Activated effector memory CD4-positive, alpha-beta T cell treated with anti-CD3 and anti-CD28 coated beads, Interleukin-2, amount 50 U/mL, for 16 hours (primary cell): Measurements from ENCODE around the gene CDKL1.
"Not testable (repeated sequence)": the region's sequence is repeated elsewhere in the genome, so short reads cannot be mapped to it uniquely, and the experiment has no call there.

ENCODE experiments used
- DNase-seq: peaks from one replicate; pipeline ENCODE4 v3.0.0-alpha.2; 2020

The CDKL1 gene

GRCh38 chr14:50387548-50387947, 9.1 kb downstream of the CDKL1 start:
- no peak for DNase-seq

DNA sequence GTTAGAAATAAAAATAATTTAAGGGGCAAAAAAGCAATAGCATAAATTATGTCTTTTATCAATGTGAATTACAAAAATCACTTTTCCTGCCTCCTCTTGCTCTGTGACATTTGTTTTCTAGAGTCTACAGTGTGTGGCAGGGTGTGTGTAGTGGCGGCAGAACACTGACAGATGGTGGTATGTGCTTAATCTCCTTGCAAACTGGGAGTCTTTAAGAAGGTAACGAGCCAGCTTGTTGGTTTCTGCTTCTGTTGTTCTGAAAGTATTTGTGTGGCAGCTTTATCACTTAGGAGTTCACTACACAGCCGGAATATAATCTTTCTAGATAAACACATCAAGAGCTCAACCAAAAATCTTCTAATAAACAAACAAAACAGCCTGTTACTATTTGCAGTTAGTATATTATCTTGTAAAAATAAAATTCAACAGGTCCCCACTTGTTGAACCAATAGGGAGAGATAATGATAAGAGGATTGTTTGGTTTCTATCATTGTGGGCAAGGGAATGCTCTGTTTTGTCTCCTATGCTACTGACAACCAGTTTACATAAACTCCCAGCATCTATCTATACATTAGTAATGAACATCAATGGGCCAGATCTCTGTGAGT, 13.0 kb downstream of the CDKL1 start:
- DNase-seq: no peak

DNA sequence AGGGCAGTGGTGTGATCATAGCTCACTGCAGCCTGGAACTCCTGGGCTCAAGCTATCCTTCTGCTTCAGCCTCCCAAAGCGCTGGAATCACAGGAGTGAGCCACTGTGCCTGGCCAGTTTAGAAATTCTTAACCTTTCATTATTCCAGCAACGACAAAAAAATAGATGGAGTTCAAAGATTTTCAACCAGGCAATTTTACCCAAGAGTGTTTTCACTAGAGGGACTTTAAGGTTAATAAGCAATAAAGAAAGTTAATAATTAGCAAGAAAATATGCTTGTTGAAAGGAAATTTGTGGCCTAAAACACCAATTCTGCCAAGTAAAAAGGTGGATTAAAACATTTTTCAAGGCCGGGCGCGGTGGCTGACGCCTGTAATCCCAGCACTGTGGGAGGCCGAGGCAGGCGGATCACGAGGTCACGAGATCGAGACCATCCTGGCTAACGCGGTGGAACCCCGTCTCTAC, 14.8 kb downstream of the CDKL1 start:
- DNase-seq: no peak

DNA sequence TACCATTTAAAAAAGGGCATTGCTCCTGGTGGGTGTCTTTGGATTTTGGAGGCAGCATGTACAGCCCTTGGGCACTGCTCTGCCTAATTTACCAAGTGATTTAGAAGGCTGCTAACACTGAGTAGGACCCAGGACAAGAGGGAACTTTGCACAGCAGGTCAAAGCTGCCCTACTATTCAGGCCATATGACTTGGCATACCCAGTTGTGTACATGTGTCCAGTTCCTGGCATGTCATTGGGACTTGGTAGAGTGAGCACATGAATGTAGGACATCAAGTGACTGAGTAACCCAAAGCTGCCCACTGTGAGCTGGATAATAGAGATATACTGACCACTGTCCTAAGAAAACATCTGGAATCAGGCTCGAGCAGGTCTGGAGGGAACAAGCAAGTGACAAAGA, 15.7 kb downstream of the CDKL1 start:
- DNase-seq: no peak

DNA sequence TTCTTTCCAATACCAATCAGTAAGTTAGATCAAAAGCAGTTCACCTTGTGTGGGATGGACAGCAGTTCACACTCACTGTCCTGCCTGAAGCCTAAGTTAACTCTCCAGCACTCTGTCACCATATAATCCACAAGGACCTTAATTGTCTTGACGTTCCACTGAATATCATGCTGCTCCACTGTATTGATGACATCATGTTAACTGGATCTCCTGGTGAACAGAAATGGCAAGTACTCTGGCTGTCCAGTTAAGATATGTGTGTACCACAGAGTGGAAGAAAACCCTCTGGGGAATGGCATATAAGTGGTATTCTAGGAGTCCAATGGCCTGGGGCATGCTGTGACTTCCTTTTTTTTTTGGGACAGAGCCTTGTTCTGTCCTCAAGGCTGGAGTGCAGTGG, 16.2 kb downstream of the CDKL1 start:
- no peak for DNase-seq

- DNase-seq: no peak
Measured at GRCh38 chr14:50379563-50379962, 17.1 kb downstream of the CDKL1 start.

DNA sequence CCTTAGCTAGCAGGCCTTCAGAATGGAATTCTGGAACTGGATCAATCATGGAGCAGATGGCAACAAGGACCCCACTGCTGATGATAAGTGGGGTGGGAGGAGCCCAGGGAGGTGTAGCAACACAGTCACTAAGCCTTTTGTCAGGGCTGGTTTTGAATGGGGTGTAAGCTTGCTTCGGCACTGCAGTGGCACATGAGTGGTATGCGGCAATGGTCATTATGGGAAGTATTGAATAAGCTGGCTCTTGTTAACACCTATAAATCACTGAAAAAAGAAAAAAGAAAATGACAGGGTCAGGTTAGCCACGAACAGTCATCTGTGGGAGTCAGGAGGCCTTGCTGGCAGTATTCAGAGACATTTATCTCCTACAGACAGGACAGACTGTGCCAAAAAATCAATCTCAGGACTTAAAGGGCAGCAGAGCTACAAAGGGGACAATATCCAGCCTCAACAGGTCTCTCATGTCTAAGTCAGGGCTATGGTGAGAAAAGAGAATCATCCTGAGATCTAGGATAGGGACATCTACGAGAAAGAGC, 19.1 kb downstream of the CDKL1 start:
- no peak for DNase-seq

DNA sequence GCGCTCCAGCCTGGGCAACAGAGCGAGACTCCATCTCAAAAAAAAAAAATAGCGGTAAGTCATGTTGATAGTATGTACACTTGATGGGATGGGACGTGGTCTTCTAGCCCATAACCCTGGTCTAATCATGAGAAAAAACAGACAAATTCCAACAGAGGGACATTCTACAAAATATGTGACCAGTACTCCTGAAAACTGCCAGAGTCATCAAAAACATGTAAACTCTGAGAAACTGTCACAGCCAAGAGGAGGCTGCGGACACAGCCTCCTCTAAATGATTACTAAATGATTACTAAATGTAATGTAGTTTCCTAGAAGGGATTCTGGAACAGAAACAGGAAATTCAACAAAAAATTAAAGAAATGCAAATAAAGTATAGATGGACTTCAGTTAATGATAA, 20.9 kb downstream of the CDKL1 start:
- no peak for DNase-seq

- no peak for DNase-seq
Measured at GRCh38 chr14:50373959-50374358, 22.7 kb downstream of the CDKL1 start.

GRCh38 chr14:50371546-50371945, 25.1 kb downstream of the CDKL1 start:
- no peak for DNase-seq

DNA sequence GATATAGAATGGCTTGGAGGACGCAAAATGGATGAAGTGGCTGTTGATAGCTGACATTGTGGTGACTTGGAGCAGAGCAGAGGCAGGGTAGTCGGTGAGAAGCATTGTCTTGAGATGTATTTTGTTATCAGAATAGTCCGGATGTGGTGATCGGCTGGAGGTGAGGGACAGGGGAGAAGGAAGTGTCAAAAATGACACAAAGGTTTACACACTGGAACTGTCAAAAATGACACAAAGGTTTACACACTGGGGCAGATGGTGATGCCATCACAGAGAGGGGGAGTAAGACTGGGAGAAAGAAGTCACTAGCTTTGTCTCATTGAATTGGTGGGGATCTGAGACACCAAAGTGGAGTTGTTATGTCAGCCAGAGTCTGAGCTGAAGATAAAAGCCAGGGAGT, 30.1 kb downstream of the CDKL1 start:
- no peak for DNase-seq

GRCh38 chr14:50366115-50366514, 30.6 kb downstream of the CDKL1 start:
- no peak for DNase-seq

GRCh38 chr14:50365572-50365971, 31.1 kb downstream of the CDKL1 start:
- not testable (repeated sequence) for DNase-seq

- no peak for DNase-seq
Measured at GRCh38 chr14:50364792-50365191, 31.9 kb downstream of the CDKL1 start.

GRCh38 chr14:50363714-50364111, 33.0 kb downstream of the CDKL1 start:
- peak; percentile 74 for DNase-seq

DNA sequence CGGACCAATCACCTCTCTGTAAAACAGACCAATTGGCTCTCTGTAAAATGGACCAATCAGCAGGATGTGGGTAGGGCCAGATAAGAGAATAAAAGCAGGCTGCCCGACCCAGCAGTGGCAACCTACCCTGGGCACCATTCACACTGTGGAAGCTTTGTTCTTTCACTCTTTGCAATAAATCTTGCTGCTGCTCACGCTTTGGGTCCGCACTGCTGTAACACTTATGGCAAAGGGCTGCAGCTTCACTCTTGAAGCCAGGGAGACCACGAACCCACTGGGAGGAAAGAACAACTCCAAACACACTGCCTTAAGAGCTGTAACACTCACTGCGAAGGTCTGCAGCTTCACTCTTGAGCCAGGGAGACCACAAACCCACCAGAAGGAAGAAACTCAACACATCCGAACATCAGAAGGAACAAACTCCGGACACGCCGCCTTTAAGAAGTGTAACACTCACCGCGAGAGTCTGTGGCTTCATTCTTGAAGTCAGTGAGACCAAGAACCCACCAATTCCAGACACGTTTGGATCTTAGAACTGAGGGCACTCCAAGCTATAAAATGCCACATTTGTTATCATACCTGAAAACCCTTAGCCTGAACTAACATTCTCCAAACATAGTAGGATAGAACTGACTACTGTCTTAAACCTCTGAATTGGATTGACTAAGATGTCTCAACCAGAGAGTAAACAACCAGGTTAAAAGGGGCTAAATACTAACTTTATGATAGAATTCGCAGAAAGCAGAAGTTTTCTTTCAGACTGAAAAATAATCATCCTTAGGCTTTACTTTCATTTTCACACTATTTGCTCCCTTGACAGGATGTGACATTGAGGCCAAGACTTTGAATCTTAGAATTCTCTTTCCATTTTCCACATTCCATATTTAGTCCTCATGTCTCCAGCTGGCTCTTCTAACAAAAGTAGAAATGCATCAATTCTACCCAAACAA, 33.6 kb downstream of the CDKL1 start:
- peak; percentile 65 for DNase-seq

- not testable (repeated sequence) for DNase-seq
Measured at GRCh38 chr14:50361473-50362403, 34.9 kb downstream of the CDKL1 start.

DNA sequence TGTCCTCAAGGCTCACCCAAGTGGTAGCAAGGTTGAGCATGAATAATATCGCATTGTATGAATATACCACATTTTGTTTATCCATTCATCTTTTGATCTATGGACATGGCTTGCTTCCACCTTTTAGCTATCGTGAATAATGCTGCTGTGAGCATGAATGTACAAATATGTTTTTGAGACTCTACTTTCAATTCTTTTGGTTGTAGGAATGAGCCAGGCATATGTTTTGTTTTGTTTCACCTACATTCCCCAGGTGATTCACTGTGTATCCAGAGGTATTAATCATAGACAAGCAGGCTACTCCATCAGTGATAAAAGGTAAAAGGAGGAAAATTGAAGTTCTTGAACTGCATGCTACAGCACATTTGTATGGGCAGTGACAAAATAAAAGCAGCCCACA, 35.8 kb downstream of the CDKL1 start:
- no peak for DNase-seq

DNA sequence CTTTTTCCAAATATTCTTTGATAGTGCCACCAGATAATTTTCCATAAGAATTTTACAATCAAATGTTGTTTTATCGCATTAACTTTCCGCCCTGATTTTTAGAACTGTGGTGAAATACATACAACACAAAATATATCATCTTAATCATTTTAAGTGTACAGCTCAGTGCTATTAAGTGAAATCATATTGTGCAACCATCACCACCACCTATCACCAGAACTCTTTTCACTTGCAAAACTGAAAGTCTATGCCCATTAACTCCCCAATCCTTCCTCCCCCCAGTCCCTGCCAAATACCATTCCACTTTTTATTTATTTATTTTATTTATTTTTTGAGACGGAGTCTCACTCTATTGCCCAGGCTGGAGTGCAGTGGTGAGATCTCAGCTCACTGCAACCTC, 36.6 kb downstream of the CDKL1 start:
- no peak for DNase-seq

DNA sequence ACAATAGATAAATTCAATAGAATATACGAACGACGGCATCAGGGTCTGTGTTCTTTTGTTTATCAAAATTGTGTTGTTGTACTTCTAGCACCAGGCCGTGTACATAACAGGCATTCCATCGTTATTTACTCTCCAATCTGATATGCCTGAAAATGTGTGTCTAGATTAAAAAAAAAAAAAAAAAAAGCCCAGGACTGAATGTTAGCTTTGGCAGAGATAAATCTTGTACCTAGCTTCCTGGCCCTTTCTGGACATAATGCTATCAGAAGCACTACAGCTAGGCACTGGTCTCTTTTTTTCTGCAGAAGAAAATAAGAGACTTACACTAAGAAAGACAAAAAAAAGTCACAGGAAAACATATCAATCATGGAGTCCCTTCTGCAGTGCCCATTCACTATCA, 37.0 kb downstream of the CDKL1 start:
- no peak for DNase-seq

DNA sequence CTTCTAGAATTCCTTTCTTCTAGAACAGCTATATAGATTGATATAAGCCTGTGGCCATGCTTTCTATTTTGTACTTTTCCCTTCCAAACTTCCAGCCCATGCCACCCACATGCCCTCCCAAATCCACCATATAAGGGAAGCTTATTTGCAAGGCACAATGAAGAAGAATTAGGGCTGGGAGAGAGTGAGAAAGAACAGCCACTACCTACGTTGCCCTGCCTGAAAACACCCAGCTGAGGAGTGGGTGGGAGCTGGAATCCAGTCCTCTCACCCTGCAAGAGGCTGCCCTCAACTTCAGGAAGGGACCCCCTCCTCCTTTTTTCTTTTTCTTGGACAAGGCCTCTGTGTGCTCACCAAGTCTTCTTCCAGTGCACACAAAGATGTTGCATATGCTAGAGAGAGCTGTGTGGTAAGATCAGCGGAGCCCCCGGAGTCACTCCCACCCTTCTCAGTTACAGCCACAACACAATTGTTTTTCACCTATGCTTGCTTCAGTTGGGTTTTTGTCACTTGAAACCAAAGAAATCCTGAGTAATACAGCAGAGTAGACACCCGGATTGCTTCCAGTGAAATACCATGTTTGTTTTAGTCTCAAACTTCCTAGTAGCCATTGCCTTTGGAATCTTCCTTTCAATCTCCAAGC, 38.8 kb downstream of the CDKL1 start:
- no peak for DNase-seq

DNA sequence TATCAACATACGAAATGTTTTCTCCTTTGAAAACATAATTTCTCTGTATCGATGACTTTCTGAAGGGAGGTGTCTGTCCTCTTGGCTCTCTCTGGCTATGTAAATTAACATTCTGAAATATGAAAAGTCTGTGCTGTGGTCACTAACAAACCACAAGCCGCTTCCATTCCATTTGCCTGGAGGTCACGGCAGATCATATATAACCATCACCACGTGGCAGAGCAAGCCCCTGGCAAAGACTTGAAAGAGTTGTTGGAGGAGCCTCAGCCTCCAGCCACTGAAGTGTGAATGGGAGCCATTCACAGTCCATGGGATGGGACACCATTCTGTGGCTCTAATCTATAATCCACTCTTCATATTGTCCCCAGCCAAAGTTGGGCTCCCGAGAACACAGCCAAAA, 39.6 kb downstream of the CDKL1 start:
- DNase-seq: no peak
